ENCODE results near the gene ITGA4. TPM values are rescaled to one million over a fixed set of nuclear protein-coding genes. Genes with fewer than 3 reads are reported as not detected.

ITGA4 gene
- total and polyA plus RNA-seq, 4 donors = 0.73 to 71.0 (median 14.4) TPM

DNA sequence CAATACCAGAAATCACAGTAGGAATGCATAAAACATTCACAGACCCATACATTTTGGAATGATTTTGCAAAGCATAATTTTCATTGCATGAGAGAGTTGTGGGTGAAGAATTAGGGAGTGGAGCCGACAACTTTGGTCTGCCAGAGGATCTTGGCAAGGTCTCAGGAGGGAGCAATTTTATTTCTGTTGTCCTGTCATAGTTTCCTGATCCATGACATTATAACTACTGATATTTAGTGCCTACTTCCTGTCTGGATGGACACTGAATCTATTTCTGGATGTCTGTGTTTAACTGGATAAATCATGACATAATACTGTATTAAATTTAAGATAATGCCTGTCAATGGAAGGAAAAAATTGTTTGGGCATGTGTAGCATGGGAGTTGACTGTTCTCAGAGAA is 2.4 kb downstream of the ITGA4 start:
- TF ChIP-seq, protein P1, sequence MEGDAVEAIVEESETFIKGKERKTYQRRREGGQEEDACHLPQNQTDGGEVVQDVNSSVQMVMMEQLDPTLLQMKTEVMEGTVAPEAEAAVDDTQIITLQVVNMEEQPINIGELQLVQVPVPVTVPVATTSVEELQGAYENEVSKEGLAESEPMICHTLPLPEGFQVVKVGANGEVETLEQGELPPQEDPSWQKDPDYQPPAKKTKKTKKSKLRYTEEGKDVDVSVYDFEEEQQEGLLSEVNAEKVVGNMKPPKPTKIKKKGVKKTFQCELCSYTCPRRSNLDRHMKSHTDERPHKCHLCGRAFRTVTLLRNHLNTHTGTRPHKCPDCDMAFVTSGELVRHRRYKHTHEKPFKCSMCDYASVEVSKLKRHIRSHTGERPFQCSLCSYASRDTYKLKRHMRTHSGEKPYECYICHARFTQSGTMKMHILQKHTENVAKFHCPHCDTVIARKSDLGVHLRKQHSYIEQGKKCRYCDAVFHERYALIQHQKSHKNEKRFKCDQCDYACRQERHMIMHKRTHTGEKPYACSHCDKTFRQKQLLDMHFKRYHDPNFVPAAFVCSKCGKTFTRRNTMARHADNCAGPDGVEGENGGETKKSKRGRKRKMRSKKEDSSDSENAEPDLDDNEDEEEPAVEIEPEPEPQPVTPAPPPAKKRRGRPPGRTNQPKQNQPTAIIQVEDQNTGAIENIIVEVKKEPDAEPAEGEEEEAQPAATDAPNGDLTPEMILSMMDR (IDR thresholded peaks at IDR 0.05; ENCODE audit: control extremely low read depth, extremely low read depth) = no peak
- peak in 1 of 3 donors; percentile 19 for DNase-seq
- no peak overlapping the region for H3K27ac ChIP-seq (ENCODE audit: low read depth in 1 of 2, low read length in 1 of 2)

DNA sequence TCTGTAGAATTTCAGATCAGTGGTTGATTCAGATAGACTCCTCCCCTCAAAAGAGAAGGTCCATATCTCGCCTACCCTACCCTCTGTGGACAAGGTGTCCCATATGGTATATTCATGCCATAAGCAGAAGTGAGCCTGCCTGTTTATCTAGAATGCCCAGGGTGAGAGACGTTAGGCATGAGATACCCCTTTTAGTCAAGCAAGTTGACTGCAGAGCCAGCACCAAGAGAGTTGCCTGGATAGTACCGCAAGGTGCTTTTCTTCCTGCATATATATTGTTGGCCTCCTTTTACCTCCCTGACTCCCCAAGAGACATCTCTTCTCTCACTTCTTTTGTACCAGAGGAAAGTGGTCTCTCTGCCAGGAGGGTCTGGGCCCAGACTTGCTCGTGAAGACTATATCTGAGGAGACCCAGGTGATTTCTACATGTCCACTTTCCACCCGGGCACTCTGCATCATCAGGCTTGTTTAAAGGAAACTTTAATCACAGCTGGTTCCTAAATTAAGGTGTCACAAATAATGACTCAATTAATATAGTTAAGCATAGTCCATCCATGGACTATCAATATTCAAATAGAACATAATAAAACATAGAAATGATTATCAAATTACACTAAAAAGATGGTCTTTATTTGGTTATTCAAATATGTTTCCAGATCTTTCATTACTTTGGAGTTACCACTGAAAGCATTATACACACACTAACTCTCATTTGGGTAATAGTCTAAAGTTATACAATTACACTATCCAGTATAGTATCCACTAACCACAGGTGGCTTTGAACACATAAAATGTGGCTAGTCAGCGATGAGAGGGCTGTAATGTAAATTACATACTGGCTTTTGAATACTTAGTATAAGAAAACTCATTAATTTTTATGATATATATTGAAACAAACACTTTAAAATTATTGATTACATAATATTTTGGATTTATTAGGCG is 4.1 kb downstream of the ITGA4 start:
- WGBS, 2 donors = 44 to 66% methylated on average over 7 of the region's 7 CpGs
- ATAC-seq (ENCODE audit: insufficient read depth, low FRiP score) (no peak), DNase-seq (no peak)
- TF ChIP-seq, protein P1 (IDR thresholded peaks at IDR 0.05; ENCODE audit: control extremely low read depth, extremely low read depth) = no peak
- H3K36me3 ChIP-seq (ENCODE audit: control insufficient read depth in 4 of 4, insufficient read depth in 4 of 4, low read length in 4 of 4) = no peaks in the 10 kb centered on the region
- H3K27ac ChIP-seq (ENCODE audit: low read depth in 1 of 2, low read length in 1 of 2) = no peak overlapping the region
- H3K4me3 ChIP-seq = no peak overlapping the region
- H3K9ac ChIP-seq (ENCODE audit: insufficient read depth in 1 of 2, low read length in 2 of 2) = no peak overlapping the region
- no peaks in the 10 kb centered on the region for H3K9me3 ChIP-seq (ENCODE audit: control insufficient read depth in 4 of 4, insufficient read depth in 3 of 4, low read length in 3 of 4)
- peaks cover 0 to 43% (median 21%) of the 10 kb centered on the region in 3 donors for H3K27me3 ChIP-seq (ENCODE audit: control insufficient read depth in 3 of 3, insufficient read depth in 3 of 3, low read length in 2 of 3)
- peaks cover 0 to 19% (median 5%) of the 10 kb centered on the region in 5 donors for H3K4me1 ChIP-seq (ENCODE audit: control insufficient read depth in 5 of 5, insufficient read depth in 5 of 5, low read length in 5 of 5)

More for the DNA sequence above, 2.4 kb downstream of the ITGA4 start:
- WGBS, 2 donors = 14 to 18% methylated on average over 1 of the region's 1 CpG
- Histone ChIP-seq H3K4me1 (ENCODE audit: control insufficient read depth in 5 of 5, insufficient read depth in 5 of 5, low read length in 5 of 5) (peaks cover 0 to 19% (median 5%) of the 10 kb centered on the region in 5 donors), H3K27me3 (ENCODE audit: control insufficient read depth in 3 of 3, insufficient read depth in 3 of 3, low read length in 2 of 3) (peaks cover 0 to 51% (median 32%) of the 10 kb centered on the region in 3 donors), H3K9ac (ENCODE audit: insufficient read depth in 1 of 2, low read length in 2 of 2) (no peak overlapping the region), H3K4me3 (no peak overlapping the region), H3K9me3 (ENCODE audit: control insufficient read depth in 4 of 4, insufficient read depth in 3 of 4, low read length in 3 of 4) (no peaks in the 10 kb centered on the region), H3K36me3 (ENCODE audit: control insufficient read depth in 4 of 4, insufficient read depth in 4 of 4, low read length in 4 of 4) (no peaks in the 10 kb centered on the region)
- no peak for ATAC-seq (ENCODE audit: insufficient read depth, low FRiP score)

DNA sequence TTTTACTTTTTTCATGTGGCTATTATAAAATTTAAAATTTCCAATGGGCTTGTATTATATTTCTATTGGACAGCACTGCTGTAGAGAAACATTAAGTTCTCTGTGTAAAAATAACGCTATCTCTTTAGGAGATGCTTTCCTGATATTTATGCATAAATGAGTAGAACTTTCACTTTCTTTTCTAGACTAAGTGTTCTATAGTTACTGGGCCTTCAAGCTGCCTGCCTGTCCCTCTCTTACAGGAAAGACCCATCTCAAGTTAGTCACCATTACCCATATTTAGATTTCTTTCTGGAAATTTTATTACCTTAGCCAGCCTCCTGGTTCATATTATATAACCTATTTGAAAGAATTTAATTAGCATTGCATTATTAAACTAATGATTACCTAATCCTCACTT is 4.8 kb downstream of the ITGA4 start:
- H3K4me3 ChIP-seq = no peak overlapping the region
- no peak for DNase-seq

More for the DNA sequence above, 4.8 kb downstream of the ITGA4 start:
- Histone ChIP-seq H3K36me3 (ENCODE audit: control insufficient read depth in 4 of 4, insufficient read depth in 4 of 4, low read length in 4 of 4) (no peaks in the 10 kb centered on the region), H3K9me3 (ENCODE audit: control insufficient read depth in 4 of 4, insufficient read depth in 3 of 4, low read length in 3 of 4) (no peaks in the 10 kb centered on the region), H3K27ac (ENCODE audit: low read depth in 1 of 2, low read length in 1 of 2) (no peak overlapping the region), H3K9ac (ENCODE audit: insufficient read depth in 1 of 2, low read length in 2 of 2) (no peak overlapping the region), H3K27me3 (ENCODE audit: control insufficient read depth in 3 of 3, insufficient read depth in 3 of 3, low read length in 2 of 3) (peaks cover 0 to 40% (median 15%) of the 10 kb centered on the region in 3 donors), H3K4me1 (ENCODE audit: control insufficient read depth in 5 of 5, insufficient read depth in 5 of 5, low read length in 5 of 5) (peaks cover 0 to 12% (median 5%) of the 10 kb centered on the region in 5 donors)
- ATAC-seq (ENCODE audit: insufficient read depth, low FRiP score) = no peak
- TF ChIP-seq, protein P1 (IDR thresholded peaks at IDR 0.05; ENCODE audit: control extremely low read depth, extremely low read depth) = no peak
- WGBS, 2 donors = 14 to 34% methylated on average over 1 of the region's 1 CpG

All from lung (tissue), 12 donors.